Stomach (tissue), 4 donors: ENCODE measurements around the gene LRCH1.

ENCODE experiments used
- CTCF ChIP-seq, 7 experiments: fragments of 450-650 bp in 4 of 7; fragments of 200-600 bp in 3 of 7; sonication (generic) in 3 of 7; IDR thresholded peaks; one replicate each; pipeline ENCODE4 v1.5.1; 2016 to 2019; ENCODE audit warnings: antibody characterized with exemption in 7 of 7, control low read depth in 2 of 7, mild to moderate bottlenecking in 1 of 7
- EP300 ChIP-seq: sonication (generic); formaldehyde crosslinking; IDR thresholded peaks from one replicate; pipeline ENCODE4 v1.6.1; 2017; ENCODE audit warnings: antibody characterized with exemption
- POLR2A ChIP-seq, 4 donors: fragments of 450-650 bp; IDR thresholded peaks; one replicate each; pipeline ENCODE4 v1.6.1; 2016; ENCODE audit warnings: antibody characterized with exemption in 4 of 4, control low read depth in 2 of 4, mild to moderate bottlenecking in 1 of 4, moderate library complexity in 1 of 4
- POLR2AphosphoS5 ChIP-seq, 3 donors: sonication (generic); formaldehyde crosslinking; IDR thresholded peaks; one replicate each; pipeline ENCODE4 v1.6.1; 2016; ENCODE audit warnings: antibody characterized with exemption in 3 of 3

- TF ChIP-seq POLR2A (IDR thresholded peaks at IDR 0.05), result no peak
- TF ChIP-seq POLR2AphosphoS5 (IDR thresholded peaks at IDR 0.05), result no peak
- no peak for TF ChIP-seq CTCF (IDR thresholded peaks at IDR 0.05)
- TF ChIP-seq EP300, result no peak
These were observed 43.5 kb downstream of the LRCH1 start for GRCh38 chr13:46596466-46596865.
